HCT116 (cell line): ENCODE data around the gene RGL3. TPM values are rescaled to one million over a fixed set of nuclear protein-coding genes. Genes with fewer than 3 reads are reported as not detected.
"Not testable (repeated sequence)": the region's sequence is repeated elsewhere in the genome, so short reads cannot be mapped to it uniquely, and the experiment has no call there.

ENCODE experiments used
- ATAC-seq: fragments of 200-7000 bp; cut with Tn5 transposase; 2 replicates; pipeline ENCODE4 v1.9.1; 2020; ENCODE audit warnings: mild to moderate bottlenecking, moderate library complexity
- BruUV-seq: library from RNA; stranded (reverse); fragments of 400-500 nt; replicated peaks from 2 replicates; lab custom pipeline; 2021; lab: Mats Ljungman, UMichigan
- CTCF ChIA-PET: fragments of 300-600 bp; sonication (Branson Sonifier 250); formaldehyde crosslinking; loops from one replicate; lab custom pipeline; 2021; ENCODE audit warnings: antibody characterized with exemption; lab: Charles Lee
- POLR2A ChIA-PET: fragments of 300-600, 350-600 bp; sonication (Branson Sonifier 250); formaldehyde crosslinking; loops from one replicate; lab custom pipeline; 2021; ENCODE audit warnings: antibody characterized with exemption; lab: Charles Lee
- RAD21 ChIA-PET, 2 experiments: fragments of 300-600 bp; sonication (Branson Sonifier 250); formaldehyde crosslinking; loops; one replicate each; lab custom pipeline; 2023; ENCODE audit warnings: low total read pairs in 2 of 2; ENCODE audit not compliant: uncharacterized antibody in 2 of 2, unreplicated experiment in 2 of 2, low non-redundant PET in 1 of 2; lab: Charles Lee
- DNase-seq: peaks from one replicate; pipeline ENCODE4 v3.0.0-alpha.2; 2010; ENCODE audit warnings: low read depth, low spot score
- H2AFZ ChIP-seq: fragments of 200-600 bp; shearing (Covaris generic), sonication (generic); 2 replicates; pipeline ENCODE4 v1.6.1; 2017; ENCODE audit warnings: low read depth, mixed run types, mixed read lengths, antibody characterized with exemption, low read length; ENCODE audit not compliant: poor library complexity, severe bottlenecking
- H3K27ac ChIP-seq: 2 replicates; pipeline ENCODE4 v1.5.1; 2012; ENCODE audit warnings: low read depth, low read length
- H3K27me3 ChIP-seq: fragments of 200-600 bp; sonication (generic); 2 replicates; pipeline ENCODE4 v1.6.1; 2016; ENCODE audit warnings: mixed run types, low read length, mixed read lengths; ENCODE audit not compliant: insufficient read depth
- H3K36me3 ChIP-seq, 2 experiments: fragments of 200-500 bp in 1 of 2; fragments of 200-600 bp in 1 of 2; sonication (Bioruptor generic) in 1 of 2; sonication (generic) in 1 of 2; 2 replicates each; pipeline versions ENCODE4 v1.5.1 to v1.6.1; 2014 to 2016; ENCODE audit warnings: low read length in 2 of 2, inconsistent platforms in 1 of 2, mixed read lengths in 1 of 2, mixed run types in 1 of 2; ENCODE audit not compliant: insufficient read depth in 2 of 2, control insufficient read depth in 1 of 2
- H3K4me1 ChIP-seq, 2 experiments: fragments of 200-600 bp in 1 of 2; sonication (generic) in 1 of 2; 2 replicates each; pipeline versions ENCODE4 v1.5.1 to v1.6.1; 2012 to 2017; ENCODE audit warnings: low read length in 2 of 2, inconsistent platforms in 1 of 2, mild to moderate bottlenecking in 1 of 2, mixed read lengths in 1 of 2, mixed run types in 1 of 2, moderate library complexity in 1 of 2; ENCODE audit not compliant: insufficient read depth in 2 of 2, control insufficient read depth in 1 of 2
- H3K4me2 ChIP-seq: fragments of 200-600 bp; sonication (generic); 2 replicates; pipeline ENCODE4 v1.6.1; 2017; ENCODE audit warnings: mixed run types, low read length, mixed read lengths
- H3K4me3 ChIP-seq, 2 experiments: fragments of 200-600 bp in 1 of 2; sonication (generic) in 1 of 2; replicated peaks in 1 of 2; 2 replicates each; pipeline ENCODE4 v1.5.1; 2011 to 2016; ENCODE audit warnings: low read length in 2 of 2, control low read depth in 1 of 2, low read depth in 1 of 2, mild to moderate bottlenecking in 1 of 2, mixed read lengths in 1 of 2, mixed run types in 1 of 2
- H3K79me2 ChIP-seq: fragments of 200-600 bp; sonication (generic); 2 replicates; pipeline ENCODE4 v1.6.1; 2017; ENCODE audit warnings: mild to moderate bottlenecking, mixed run types, low read length, moderate library complexity, mixed read lengths; ENCODE audit not compliant: insufficient read depth
- H3K9ac ChIP-seq: fragments of 200-600 bp; sonication (generic); 2 replicates; pipeline ENCODE4 v1.6.1; 2016; ENCODE audit warnings: low read length, mixed read lengths
- H3K9me2 ChIP-seq: fragments of 200-600 bp; sonication (generic), shearing (Covaris generic); 2 replicates; pipeline ENCODE4 v1.6.1; 2017; ENCODE audit warnings: mixed run types, mild to moderate bottlenecking, moderate library complexity; ENCODE audit not compliant: insufficient read depth
- H3K9me3 ChIP-seq, 2 experiments: fragments of 200-500 bp in 1 of 2; fragments of 200-600 bp in 1 of 2; sonication (Bioruptor generic) in 1 of 2; sonication (generic) in 1 of 2; 2 replicates each; pipeline ENCODE4 v1.6.1; 2014 to 2017; ENCODE audit warnings: low read length in 2 of 2, mixed read lengths in 2 of 2, inconsistent platforms in 1 of 2, low read depth in 1 of 2, mild to moderate bottlenecking in 1 of 2, mixed run types in 1 of 2, moderate library complexity in 1 of 2; ENCODE audit not compliant: control insufficient read depth in 1 of 2, insufficient read depth in 1 of 2
- H4K20me1 ChIP-seq: fragments of 200-600 bp; sonication (generic), shearing (Covaris generic); 2 replicates; pipeline ENCODE4 v1.6.1; 2017; ENCODE audit warnings: mixed run types, mild to moderate bottlenecking, moderate library complexity; ENCODE audit not compliant: insufficient read depth
- CTCF ChIP-seq, 3 experiments: fragments of 200-600 bp in 1 of 3; sonication (generic) in 1 of 3; IDR thresholded peaks in 2 of 3; conservative IDR thresholded peaks in 1 of 3; 2 replicates each; pipeline ENCODE4 v1.5.1; 2012 to 2017; ENCODE audit warnings: low read depth in 2 of 3, low read length in 2 of 3, antibody characterized with exemption in 1 of 3, borderline replicate concordance in 1 of 3, control low read depth in 1 of 3, mild to moderate bottlenecking in 1 of 3, mixed read lengths in 1 of 3, mixed run types in 1 of 3, moderate library complexity in 1 of 3; ENCODE audit not compliant: insufficient read depth in 1 of 3
- ELF1 ChIP-seq: IDR thresholded peaks from 2 replicates; pipeline ENCODE4 v1.6.1; 2012; ENCODE audit warnings: low read depth, borderline replicate concordance
- EZH2phosphoT487 ChIP-seq: fragments of 200-600 bp; IDR thresholded peaks from 2 replicates; pipeline ENCODE4 v1.6.1; 2018; ENCODE audit warnings: antibody characterized with exemption, borderline replicate concordance
- SP1 ChIP-seq: IDR thresholded peaks from 2 replicates; pipeline ENCODE4 v1.6.1; 2012; ENCODE audit warnings: low read depth
- SRF ChIP-seq: IDR thresholded peaks from 2 replicates; pipeline ENCODE4 v1.6.1; 2012; ENCODE audit warnings: low read depth
- TCF7L2 ChIP-seq: IDR thresholded peaks from 2 replicates; pipeline ENCODE4 v1.7.0; 2011; ENCODE audit warnings: borderline replicate concordance, inconsistent platforms; ENCODE audit not compliant: insufficient read depth, insufficient read length; ENCODE audit errors: extremely low read depth
- intact Hi-C: fragments of 100-400 bp; cut with micrococcal nuclease; formaldehyde crosslinking; loops from 2 replicates; pipeline ENCODE4 v1.10.0; 2022
- total RNA-seq: library from RNA; stranded (reverse); gene quantifications from one replicate; pipeline ENCODE4 v1.2.1, GENCODE V29; 2021; ENCODE audit not compliant: unreplicated experiment

Gene RGL3
- total RNA-seq, 1 experiment from 2014 or later = 99.2 TPM

- intact Hi-C loops = no loop called here
- CTCF ChIA-PET = no interaction called here
- Histone ChIP-seq H3K79me2 (no peaks in the 10 kb centered on the region), H3K4me3 (no peak overlapping the region), H3K27ac (no peak overlapping the region), H3K36me3 (no peaks in the 10 kb centered on the region), H3K9me2 (no peaks in the 10 kb centered on the region), H3K4me1 (no peaks in the 10 kb centered on the region), H2AFZ (no peak overlapping the region), H4K20me1 (no peaks in the 10 kb centered on the region), H3K4me2 (no peak overlapping the region), H3K9ac (no peak overlapping the region), H3K27me3 (no peaks in the 10 kb centered on the region), H3K9me3 (no peaks in the 10 kb centered on the region; a peak in 1 of 4 replicates)
- RAD21 ChIA-PET = no interaction called here
- ATAC-seq (peak; percentile 60), DNase-seq (no peak)
- TF ChIP-seq SRF (no peak), SP1 (no peak), TCF7L2 (no peak), EZH2phosphoT487 (no peak), ELF1 (no peak), CTCF (IDR thresholded peaks at IDR 0.05 in 2 of 3, conservative IDR thresholded peaks at IDR 0.05 in 1 of 3; ENCODE audit: borderline replicate concordance in 1 of 3, insufficient read depth in 1 of 3, low read depth in 2 of 3, low read length in 2 of 3) (peak; percentile 26 to 66 (median 53); a peak in 5 of 6 replicates)
- no TSS peak for BruUV-seq
- POLR2A ChIA-PET = no interaction called here
Measured at GRCh38 chr19:11460207-11460606, 41.1 kb upstream of the RGL3 start.

DNA sequence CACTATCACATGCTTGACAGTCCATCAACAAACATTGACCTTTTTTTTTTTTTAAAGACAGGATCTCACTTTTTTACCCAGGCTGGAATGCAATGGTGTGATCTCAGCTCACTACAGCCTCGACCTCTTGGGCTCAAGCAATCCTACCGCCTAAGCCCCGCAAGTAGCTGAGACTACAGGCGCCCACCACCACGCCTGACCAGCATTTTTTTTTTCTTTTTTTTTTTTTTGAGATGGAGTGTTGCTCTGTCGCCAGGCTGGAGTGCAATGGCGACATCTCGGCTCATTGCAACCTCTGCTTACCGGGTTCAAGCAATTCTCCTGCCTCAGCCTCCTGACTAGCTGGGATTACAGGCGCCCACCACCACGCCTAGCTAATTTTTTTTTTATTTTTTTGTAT lies 39.8 kb upstream of the RGL3 start:
- H3K36me3 ChIP-seq, H3K4me2 ChIP-seq, H3K79me2 ChIP-seq, intact Hi-C loops, H4K20me1 ChIP-seq, ATAC-seq, H2AFZ ChIP-seq, H3K27ac ChIP-seq, H3K4me1 ChIP-seq, RAD21 ChIA-PET, H3K27me3 ChIP-seq, POLR2A ChIA-PET, H3K4me3 ChIP-seq, BruUV-seq, DNase-seq, CTCF ChIA-PET, H3K9me3 ChIP-seq, H3K9ac ChIP-seq, H3K9me2 ChIP-seq: not testable (repeated sequence)
